ENCODE measurements around the gene RGL1.

RGL1 gene

DNA sequence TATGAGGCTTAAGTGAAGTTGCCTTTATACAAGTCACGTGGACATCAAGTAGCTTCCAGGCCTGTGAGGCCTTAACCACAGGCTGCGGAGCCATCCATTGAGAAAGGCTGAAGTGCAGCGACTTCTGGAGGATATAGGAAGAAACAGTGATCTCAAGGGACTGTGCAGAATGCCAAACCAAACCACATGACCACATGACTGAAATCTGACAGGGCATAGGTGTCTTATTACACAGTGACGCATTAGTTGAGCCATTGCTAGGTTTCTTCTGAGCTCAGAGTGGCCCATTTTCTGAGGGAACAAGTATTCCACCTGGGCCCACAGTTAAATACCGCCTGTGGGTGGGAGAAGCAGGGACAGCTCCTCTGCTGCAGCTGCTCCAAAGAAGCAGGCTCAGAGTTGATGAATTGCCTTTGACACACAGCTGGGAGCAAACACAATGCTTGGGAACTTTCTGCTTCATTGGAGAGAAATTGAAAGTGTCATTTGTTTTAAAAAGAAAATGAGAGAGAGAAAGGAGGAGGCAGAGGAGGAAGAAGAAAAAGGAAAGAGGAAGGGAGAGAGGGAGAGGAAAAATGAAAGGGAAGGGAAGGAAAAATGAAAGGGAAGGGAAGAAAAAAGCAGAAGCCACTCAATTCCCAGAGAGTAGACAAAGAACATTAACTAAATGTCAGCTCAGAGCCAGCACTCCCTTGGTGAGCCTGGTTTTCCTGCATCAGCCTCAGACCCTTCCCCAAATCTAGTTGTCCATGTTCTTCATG lies 138.2 kb downstream of the RGL1 start (continued):
- TF ChIP-seq, protein P1, sequence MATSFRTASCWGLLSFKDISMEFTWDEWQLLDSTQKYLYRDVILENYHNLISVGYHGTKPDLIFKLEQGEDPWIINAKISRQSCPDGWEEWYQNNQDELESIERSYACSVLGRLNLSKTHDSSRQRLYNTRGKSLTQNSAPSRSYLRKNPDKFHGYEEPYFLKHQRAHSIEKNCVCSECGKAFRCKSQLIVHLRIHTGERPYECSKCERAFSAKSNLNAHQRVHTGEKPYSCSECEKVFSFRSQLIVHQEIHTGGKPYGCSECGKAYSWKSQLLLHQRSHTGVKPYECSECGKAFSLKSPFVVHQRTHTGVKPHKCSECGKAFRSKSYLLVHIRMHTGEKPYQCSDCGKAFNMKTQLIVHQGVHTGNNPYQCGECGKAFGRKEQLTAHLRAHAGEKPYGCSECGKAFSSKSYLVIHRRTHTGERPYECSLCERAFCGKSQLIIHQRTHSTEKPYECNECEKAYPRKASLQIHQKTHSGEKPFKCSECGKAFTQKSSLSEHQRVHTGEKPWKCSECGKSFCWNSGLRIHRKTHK (tag by site-specific recombination; IDR thresholded peaks at IDR 0.05), result no peak
- TF ChIP-seq SP7 (tag by site-specific recombination; IDR thresholded peaks at IDR 0.05) (peak; percentile 80), ZNF2 (tag by site-specific recombination; IDR thresholded peaks at IDR 0.05) (peak; percentile 24; the same call in 1 of the 2 replicates), ZXDB (tag by site-specific recombination; IDR thresholded peaks at IDR 0.05) (peak; percentile 82; the same call in 1 of the 2 replicates), ZNF660 (tag by site-specific recombination; IDR thresholded peaks at IDR 0.05) (peak; percentile 78), ZNF549 (tag by site-specific recombination; IDR thresholded peaks at IDR 0.05) (no peak), ZNF335 (tag by site-specific recombination; conservative IDR thresholded peaks at IDR 0.05) (no peak; the same call in 1 of the 2 replicates), SP2 (tag by site-specific recombination; IDR thresholded peaks at IDR 0.05) (peak; percentile 59), ZNF184 (tag by site-specific recombination; IDR thresholded peaks at IDR 0.05) (peak; percentile 69), ZFP3 (tag by site-specific recombination; IDR thresholded peaks at IDR 0.05; ENCODE audit: low read depth) (no peak), ZNF366 (tag by site-specific recombination; conservative IDR thresholded peaks at IDR 0.05) (peak; percentile 94), ZNF830 (tag by site-specific recombination; IDR thresholded peaks at IDR 0.05; ENCODE audit: low read depth) (no peak), HOXD13 (CRISPR knock-in tag; IDR thresholded peaks at IDR 0.05; ENCODE audit: borderline replicate concordance) (no peak), ZFP69B (tag by site-specific recombination; IDR thresholded peaks at IDR 0.05) (peak; percentile 93), ZNF133 (tag by site-specific recombination; IDR thresholded peaks at IDR 0.05) (no peak), ZNF24 (tag by site-specific recombination; IDR thresholded peaks at IDR 0.05) (peak; percentile 76; the same call in 1 of the 2 replicates), SCRT2 (tag by site-specific recombination; IDR thresholded peaks at IDR 0.05) (peak; percentile 27; the same call in 1 of the 2 replicates), TRIM28 (IDR thresholded peaks at IDR 0.05; ENCODE audit: borderline replicate concordance, low read length) (peak; percentile 75; the same call in 1 of the 2 replicates)
- TF ChIP-seq, protein P2, sequence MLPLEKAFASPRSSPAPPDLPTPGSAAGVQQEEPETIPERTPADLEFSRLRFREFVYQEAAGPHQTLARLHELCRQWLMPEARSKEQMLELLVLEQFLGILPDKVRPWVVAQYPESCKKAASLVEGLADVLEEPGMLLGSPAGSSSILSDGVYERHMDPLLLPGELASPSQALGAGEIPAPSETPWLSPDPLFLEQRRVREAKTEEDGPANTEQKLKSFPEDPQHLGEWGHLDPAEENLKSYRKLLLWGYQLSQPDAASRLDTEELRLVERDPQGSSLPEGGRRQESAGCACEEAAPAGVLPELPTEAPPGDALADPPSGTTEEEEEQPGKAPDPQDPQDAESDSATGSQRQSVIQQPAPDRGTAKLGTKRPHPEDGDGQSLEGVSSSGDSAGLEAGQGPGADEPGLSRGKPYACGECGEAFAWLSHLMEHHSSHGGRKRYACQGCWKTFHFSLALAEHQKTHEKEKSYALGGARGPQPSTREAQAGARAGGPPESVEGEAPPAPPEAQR (tag by site-specific recombination; IDR thresholded peaks at IDR 0.05), result no peak
- TF ChIP-seq, protein P3, sequence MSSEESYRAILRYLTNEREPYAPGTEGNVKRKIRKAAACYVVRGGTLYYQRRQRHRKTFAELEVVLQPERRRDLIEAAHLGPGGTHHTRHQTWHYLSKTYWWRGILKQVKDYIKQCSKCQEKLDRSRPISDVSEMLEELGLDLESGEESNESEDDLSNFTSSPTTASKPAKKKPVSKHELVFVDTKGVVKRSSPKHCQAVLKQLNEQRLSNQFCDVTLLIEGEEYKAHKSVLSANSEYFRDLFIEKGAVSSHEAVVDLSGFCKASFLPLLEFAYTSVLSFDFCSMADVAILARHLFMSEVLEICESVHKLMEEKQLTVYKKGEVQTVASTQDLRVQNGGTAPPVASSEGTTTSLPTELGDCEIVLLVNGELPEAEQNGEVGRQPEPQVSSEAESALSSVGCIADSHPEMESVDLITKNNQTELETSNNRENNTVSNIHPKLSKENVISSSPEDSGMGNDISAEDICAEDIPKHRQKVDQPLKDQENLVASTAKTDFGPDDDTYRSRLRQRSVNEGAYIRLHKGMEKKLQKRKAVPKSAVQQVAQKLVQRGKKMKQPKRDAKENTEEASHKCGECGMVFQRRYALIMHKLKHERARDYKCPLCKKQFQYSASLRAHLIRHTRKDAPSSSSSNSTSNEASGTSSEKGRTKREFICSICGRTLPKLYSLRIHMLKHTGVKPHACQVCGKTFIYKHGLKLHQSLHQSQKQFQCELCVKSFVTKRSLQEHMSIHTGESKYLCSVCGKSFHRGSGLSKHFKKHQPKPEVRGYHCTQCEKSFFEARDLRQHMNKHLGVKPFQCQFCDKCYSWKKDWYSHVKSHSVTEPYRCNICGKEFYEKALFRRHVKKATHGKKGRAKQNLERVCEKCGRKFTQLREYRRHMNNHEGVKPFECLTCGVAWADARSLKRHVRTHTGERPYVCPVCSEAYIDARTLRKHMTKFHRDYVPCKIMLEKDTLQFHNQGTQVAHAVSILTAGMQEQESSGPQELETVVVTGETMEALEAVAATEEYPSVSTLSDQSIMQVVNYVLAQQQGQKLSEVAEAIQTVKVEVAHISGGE (tag by site-specific recombination; conservative IDR thresholded peaks at IDR 0.05; ENCODE audit: low read depth), result no peak
- TF ChIP-seq, protein P4, sequence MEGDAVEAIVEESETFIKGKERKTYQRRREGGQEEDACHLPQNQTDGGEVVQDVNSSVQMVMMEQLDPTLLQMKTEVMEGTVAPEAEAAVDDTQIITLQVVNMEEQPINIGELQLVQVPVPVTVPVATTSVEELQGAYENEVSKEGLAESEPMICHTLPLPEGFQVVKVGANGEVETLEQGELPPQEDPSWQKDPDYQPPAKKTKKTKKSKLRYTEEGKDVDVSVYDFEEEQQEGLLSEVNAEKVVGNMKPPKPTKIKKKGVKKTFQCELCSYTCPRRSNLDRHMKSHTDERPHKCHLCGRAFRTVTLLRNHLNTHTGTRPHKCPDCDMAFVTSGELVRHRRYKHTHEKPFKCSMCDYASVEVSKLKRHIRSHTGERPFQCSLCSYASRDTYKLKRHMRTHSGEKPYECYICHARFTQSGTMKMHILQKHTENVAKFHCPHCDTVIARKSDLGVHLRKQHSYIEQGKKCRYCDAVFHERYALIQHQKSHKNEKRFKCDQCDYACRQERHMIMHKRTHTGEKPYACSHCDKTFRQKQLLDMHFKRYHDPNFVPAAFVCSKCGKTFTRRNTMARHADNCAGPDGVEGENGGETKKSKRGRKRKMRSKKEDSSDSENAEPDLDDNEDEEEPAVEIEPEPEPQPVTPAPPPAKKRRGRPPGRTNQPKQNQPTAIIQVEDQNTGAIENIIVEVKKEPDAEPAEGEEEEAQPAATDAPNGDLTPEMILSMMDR (tag by site-specific recombination; IDR thresholded peaks at IDR 0.05), result peak; percentile 25; the same call in 1 of the 2 replicates
- TF ChIP-seq, protein P5, sequence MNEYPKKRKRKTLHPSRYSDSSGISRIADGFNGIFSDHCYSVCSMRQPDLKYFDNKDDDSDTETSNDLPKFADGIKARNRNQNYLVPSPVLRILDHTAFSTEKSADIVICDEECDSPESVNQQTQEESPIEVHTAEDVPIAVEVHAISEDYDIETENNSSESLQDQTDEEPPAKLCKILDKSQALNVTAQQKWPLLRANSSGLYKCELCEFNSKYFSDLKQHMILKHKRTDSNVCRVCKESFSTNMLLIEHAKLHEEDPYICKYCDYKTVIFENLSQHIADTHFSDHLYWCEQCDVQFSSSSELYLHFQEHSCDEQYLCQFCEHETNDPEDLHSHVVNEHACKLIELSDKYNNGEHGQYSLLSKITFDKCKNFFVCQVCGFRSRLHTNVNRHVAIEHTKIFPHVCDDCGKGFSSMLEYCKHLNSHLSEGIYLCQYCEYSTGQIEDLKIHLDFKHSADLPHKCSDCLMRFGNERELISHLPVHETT (tag by site-specific recombination; IDR thresholded peaks at IDR 0.05), result peak; percentile 50; the same call in 1 of the 2 replicates
- TF ChIP-seq, protein P6, sequence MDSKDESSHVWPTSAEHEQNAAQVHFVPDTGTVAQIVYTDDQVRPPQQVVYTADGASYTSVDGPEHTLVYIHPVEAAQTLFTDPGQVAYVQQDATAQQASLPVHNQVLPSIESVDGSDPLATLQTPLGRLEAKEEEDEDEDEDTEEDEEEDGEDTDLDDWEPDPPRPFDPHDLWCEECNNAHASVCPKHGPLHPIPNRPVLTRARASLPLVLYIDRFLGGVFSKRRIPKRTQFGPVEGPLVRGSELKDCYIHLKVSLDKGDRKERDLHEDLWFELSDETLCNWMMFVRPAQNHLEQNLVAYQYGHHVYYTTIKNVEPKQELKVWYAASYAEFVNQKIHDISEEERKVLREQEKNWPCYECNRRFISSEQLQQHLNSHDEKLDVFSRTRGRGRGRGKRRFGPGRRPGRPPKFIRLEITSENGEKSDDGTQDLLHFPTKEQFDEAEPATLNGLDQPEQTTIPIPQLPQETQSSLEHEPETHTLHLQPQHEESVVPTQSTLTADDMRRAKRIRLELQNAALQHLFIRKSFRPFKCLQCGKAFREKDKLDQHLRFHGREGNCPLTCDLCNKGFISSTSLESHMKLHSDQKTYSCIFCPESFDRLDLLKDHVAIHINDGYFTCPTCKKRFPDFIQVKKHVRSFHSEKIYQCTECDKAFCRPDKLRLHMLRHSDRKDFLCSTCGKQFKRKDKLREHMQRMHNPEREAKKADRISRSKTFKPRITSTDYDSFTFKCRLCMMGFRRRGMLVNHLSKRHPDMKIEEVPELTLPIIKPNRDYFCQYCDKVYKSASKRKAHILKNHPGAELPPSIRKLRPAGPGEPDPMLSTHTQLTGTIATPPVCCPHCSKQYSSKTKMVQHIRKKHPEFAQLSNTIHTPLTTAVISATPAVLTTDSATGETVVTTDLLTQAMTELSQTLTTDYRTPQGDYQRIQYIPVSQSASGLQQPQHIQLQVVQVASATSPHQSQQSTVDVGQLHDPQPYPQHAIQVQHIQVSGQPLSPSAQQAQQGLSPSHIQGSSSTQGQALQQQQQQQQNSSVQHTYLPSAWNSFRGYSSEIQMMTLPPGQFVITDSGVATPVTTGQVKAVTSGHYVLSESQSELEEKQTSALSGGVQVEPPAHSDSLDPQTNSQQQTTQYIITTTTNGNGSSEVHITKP (tag by site-specific recombination; IDR thresholded peaks at IDR 0.05), result peak; percentile 82
- TF ChIP-seq, protein P7, sequence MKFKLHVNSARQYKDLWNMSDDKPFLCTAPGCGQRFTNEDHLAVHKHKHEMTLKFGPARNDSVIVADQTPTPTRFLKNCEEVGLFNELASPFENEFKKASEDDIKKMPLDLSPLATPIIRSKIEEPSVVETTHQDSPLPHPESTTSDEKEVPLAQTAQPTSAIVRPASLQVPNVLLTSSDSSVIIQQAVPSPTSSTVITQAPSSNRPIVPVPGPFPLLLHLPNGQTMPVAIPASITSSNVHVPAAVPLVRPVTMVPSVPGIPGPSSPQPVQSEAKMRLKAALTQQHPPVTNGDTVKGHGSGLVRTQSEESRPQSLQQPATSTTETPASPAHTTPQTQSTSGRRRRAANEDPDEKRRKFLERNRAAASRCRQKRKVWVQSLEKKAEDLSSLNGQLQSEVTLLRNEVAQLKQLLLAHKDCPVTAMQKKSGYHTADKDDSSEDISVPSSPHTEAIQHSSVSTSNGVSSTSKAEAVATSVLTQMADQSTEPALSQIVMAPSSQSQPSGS (tag by site-specific recombination; IDR thresholded peaks at IDR 0.05; ENCODE audit: low read depth), result peak; percentile 46; the same call in 1 of the 2 replicates
